ENCODE measurements around the gene DPH3.

DNA sequence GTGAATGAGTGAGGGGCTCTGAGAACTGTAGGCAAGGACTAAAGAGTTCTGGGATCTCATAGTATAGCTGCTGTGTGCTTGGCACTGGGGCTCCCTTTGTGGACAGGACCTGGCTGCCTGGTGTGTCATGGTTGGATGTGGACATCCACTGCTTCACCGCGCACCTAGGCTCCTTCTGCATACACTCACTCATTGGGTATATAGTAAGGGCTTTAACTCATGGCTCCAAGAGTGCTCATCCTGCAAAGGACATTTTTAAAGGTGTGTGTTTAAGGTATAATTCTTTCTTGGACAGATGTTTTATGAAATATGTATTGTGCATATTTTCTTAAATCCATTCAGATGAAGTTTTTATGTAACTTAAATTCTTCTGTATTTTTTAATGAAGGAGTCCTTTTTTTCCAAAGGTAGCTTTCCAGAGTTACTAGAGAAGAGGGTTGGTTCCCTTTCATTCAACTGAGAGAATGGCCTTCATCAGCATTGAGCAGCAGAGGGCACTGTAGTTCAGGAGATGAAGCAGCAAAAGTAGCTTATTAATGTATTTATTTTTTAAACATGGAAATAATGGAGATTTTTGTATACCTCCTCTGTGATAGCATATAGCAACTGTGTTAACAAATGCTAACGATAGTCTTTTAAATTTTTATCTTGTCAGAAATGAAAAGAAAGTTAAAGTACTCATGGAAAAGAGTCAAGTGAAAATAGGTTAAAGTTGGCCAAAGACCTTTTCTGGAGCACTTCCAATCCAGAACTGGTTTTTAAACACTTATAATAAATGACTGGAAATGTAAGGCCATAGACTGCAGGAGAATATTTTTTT, 25.5 kb upstream of the DPH3 start:
- TF ChIP-seq JUND (IDR thresholded peaks at IDR 0.05; ENCODE audit: low read depth, low read length) (no peak), CEBPB (IDR thresholded peaks at IDR 0.05; ENCODE audit: borderline replicate concordance in 1 of 2, low read depth in 2 of 2, low read length in 2 of 2) (no peak), IKZF2 (IDR thresholded peaks at IDR 0.05) (no peak), SUZ12 (IDR thresholded peaks at IDR 0.05; ENCODE audit: unreplicated experiment) (no peak), CREM (IDR thresholded peaks at IDR 0.05; ENCODE audit: low read depth) (no peak), CHD4 (IDR thresholded peaks at IDR 0.05) (no peak), NR2C2 (IDR thresholded peaks at IDR 0.05; ENCODE audit: borderline replicate concordance, control insufficient read depth, insufficient read length, low read depth) (no peak), SPI1 (IDR thresholded peaks at IDR 0.05; ENCODE audit: borderline replicate concordance, insufficient read depth, low read depth, low read length) (no peak), ZNF24 (IDR thresholded peaks at IDR 0.05) (no peak), KDM1A (IDR thresholded peaks at IDR 0.05; ENCODE audit: borderline replicate concordance) (no peak)
- TF ChIP-seq, protein P1, sequence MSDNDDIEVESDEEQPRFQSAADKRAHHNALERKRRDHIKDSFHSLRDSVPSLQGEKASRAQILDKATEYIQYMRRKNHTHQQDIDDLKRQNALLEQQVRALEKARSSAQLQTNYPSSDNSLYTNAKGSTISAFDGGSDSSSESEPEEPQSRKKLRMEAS (IDR thresholded peaks at IDR 0.05; ENCODE audit: low read depth, low read length), result no peak
- TF ChIP-seq, protein P2, sequence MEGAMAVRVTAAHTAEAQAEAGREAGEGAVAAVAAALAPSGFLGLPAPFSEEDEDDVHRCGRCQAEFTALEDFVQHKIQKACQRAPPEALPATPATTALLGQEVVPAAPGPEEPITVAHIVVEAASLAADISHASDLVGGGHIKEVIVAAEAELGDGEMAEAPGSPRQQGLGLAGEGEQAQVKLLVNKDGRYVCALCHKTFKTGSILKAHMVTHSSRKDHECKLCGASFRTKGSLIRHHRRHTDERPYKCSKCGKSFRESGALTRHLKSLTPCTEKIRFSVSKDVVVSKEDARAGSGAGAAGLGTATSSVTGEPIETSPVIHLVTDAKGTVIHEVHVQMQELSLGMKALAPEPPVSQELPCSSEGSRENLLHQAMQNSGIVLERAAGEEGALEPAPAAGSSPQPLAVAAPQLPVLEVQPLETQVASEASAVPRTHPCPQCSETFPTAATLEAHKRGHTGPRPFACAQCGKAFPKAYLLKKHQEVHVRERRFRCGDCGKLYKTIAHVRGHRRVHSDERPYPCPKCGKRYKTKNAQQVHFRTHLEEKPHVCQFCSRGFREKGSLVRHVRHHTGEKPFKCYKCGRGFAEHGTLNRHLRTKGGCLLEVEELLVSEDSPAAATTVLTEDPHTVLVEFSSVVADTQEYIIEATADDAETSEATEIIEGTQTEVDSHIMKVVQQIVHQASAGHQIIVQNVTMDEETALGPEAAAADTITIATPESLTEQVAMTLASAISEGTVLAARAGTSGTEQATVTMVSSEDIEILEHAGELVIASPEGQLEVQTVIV (IDR thresholded peaks at IDR 0.05; ENCODE audit: borderline replicate concordance, partially characterized antibody), result no peak

Data from GM12878 (cell line).